ENCODE data around the gene AMDHD1. TPM values are rescaled to one million over a fixed set of nuclear protein-coding genes. Genes with fewer than 3 reads are reported as not detected.
A peak's percentile ranks its signal among the peaks of the same experiment; 100 is the strongest.

Gene AMDHD1
- total RNA-seq, 1 donor from 2014 or later = 0.41 TPM

DNA sequence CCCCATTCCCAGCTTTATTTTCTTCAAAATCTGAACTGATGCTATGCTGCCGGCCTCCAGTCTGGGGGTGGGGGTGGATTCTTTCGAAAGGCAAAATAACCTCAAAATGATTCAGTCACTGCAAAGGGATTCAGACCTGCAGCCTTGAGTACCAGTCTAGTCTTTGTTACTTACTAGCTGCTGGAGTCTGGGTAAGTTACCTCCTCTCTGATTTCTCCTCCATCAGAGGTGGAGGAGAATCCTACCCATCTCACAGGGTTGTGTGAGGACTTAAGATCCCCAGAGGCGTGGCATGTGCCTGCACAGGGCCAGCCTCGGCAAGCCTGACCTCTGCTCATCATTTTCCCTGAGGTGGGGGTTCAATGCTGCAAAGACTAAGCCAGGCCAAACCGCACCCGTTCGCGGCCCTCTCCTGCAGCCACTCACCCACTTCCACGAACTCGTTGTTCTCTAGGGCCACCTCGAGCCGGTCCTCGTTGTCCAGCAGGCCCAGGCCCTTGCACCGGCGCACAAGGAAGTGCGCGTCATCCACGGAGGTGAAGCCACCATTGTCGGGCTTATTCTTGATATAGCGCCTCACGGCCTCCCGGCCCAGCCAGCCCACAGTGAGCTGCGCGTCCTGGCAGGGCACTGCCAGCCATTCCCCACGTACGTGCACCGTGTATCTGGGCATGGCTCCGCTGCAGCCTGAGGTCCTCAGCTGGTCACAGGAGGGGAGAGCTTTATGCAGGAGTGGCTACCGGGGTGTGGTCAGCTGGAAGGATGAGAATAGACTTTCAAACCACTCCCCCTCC is 52.3 kb downstream of the AMDHD1 start:
- Mint-ChIP-seq H3K27me3 (peaks cover 6% of the 10 kb centered on the region), H3K36me3 (ENCODE audit: insufficient read depth) (no peaks in the 10 kb centered on the region), H3K4me1 (ENCODE audit: low read depth) (no peaks in the 10 kb centered on the region), H3K4me3 (ENCODE audit: low read depth) (no peak overlapping the region), H3K9me3 (ENCODE audit: low read depth) (no peaks in the 10 kb centered on the region), H3K27ac (no peak overlapping the region)
- TF ChIP-seq, protein P1, sequence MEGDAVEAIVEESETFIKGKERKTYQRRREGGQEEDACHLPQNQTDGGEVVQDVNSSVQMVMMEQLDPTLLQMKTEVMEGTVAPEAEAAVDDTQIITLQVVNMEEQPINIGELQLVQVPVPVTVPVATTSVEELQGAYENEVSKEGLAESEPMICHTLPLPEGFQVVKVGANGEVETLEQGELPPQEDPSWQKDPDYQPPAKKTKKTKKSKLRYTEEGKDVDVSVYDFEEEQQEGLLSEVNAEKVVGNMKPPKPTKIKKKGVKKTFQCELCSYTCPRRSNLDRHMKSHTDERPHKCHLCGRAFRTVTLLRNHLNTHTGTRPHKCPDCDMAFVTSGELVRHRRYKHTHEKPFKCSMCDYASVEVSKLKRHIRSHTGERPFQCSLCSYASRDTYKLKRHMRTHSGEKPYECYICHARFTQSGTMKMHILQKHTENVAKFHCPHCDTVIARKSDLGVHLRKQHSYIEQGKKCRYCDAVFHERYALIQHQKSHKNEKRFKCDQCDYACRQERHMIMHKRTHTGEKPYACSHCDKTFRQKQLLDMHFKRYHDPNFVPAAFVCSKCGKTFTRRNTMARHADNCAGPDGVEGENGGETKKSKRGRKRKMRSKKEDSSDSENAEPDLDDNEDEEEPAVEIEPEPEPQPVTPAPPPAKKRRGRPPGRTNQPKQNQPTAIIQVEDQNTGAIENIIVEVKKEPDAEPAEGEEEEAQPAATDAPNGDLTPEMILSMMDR (IDR thresholded peaks at IDR 0.05; ENCODE audit: unreplicated experiment) = no peak
- DNase-seq (ENCODE audit: low spot score, unreplicated experiment) = no peak

DNA sequence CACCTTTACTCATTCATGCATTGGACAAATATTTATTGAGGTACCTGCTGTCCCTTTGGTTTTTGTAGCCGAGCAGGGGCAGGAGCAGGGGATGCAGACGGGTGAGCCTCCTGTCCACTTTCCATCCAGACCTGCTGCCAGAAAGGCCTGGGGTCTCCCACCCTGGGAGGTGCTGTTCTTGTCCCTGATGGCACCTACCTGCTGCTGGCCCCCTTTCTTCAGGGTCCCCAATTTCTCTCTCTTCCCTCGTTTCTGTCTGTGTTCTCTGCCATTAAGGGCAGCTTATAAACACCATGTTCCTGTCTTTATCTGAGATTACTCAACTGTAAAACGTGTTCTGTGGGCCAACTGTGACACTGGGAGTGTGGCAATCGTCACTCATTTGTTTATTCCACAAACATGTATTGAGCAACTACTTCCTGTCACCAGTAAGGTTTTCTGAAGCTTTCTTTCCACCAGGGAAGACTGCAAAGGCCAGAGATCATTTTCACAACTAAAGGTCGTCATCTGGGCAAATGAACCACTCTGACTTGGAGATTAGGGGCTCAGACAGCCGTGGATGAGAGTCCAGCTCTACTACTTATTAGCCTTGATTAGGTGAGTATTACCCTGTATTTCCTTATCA is 53.0 kb downstream of the AMDHD1 start, which contains the start of gene HAL:
Gene HAL (minus strand): TSS at position 311 of the 625 bp plus-strand sequence. CDS start 434 bp downstream, outside the sequence.
- Mint-ChIP-seq H3K36me3 (ENCODE audit: insufficient read depth) (peaks cover 2% of the 10 kb centered on the region), H3K27me3 (peaks cover 4% of the 10 kb centered on the region), H3K4me3 (ENCODE audit: low read depth) (no peak within 1 kb of the TSS), H3K9me3 (ENCODE audit: low read depth) (no peaks in the 10 kb centered on the region), H3K27ac (peak within 1 kb of the TSS; percentile 14), H3K4me1 (ENCODE audit: low read depth) (no peaks in the 10 kb centered on the region)
- TF ChIP-seq, protein P1 (IDR thresholded peaks at IDR 0.05; ENCODE audit: unreplicated experiment) = no peak
- DNase-seq (ENCODE audit: low spot score, unreplicated experiment) = no peak

DNA sequence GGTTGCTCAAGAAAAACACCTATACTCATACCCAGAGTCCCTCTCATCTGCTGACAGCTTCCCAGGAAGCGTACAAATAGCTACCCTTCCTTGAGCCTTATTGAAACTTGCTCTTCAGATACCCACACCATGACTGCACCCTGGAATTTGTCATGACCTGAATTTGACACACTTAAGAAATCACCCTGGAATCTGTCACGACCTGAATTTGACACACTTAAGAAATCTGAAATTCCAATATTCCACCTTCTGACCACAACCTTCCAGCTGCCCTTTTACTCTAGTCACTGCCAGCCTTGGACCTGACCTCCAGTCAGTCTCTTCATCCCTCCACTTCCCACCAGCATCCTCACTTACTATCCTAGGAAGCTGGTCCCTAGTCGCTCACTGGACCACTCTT is 54.1 kb downstream of the AMDHD1 start:
- H3K9me3 Mint-ChIP-seq (ENCODE audit: low read depth) = no peaks in the 10 kb centered on the region
- no peak overlapping the region for H3K4me3 Mint-ChIP-seq (ENCODE audit: low read depth)
- peaks cover 4% of the 10 kb centered on the region for H3K27me3 Mint-ChIP-seq
- peaks cover 2% of the 10 kb centered on the region for H3K36me3 Mint-ChIP-seq (ENCODE audit: insufficient read depth)
- no peak overlapping the region for H3K27ac Mint-ChIP-seq
- TF ChIP-seq, protein P1 (IDR thresholded peaks at IDR 0.05; ENCODE audit: unreplicated experiment) = no peak
- H3K4me1 Mint-ChIP-seq (ENCODE audit: low read depth) = no peaks in the 10 kb centered on the region
- no peak for DNase-seq (ENCODE audit: low spot score, unreplicated experiment)

DNA sequence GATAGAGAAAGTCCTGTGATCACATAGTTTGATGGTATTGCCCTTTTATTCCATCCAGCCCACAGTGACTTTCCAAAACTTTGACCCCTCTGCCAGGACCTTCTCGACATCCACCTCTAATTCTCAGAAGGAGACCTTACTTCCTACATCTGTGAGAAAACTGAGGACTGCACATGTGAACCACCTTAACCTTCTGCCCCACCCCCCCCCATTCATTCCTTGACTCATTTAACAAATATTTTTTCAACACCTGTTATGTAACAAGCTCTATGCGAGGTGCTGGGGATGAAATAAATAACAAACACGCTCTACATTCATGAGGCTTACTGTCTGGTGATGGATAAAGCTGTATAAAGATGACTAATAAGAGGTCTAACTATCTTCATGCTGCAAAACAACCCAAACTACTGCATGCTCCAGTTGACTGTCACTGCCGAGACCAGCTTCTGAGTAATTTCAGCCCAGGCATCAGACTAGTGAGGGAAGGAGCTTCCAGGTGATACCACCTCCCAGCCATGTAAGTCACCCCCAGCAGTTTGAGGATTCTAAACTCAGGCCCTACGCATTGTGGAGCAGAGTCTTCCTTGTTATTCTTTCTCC is 54.9 kb downstream of the AMDHD1 start:
- H3K27ac Mint-ChIP-seq = no peak overlapping the region

More for the DNA sequence above, 54.9 kb downstream of the AMDHD1 start:
- H3K4me1 Mint-ChIP-seq (ENCODE audit: low read depth) = no peaks in the 10 kb centered on the region
- TF ChIP-seq, protein P1 (IDR thresholded peaks at IDR 0.05; ENCODE audit: unreplicated experiment) = no peak
- no peaks in the 10 kb centered on the region for H3K9me3 Mint-ChIP-seq (ENCODE audit: low read depth)
- peaks cover 4% of the 10 kb centered on the region for H3K36me3 Mint-ChIP-seq (ENCODE audit: insufficient read depth)
- DNase-seq (ENCODE audit: low spot score, unreplicated experiment) = no peak
- no peak overlapping the region for H3K4me3 Mint-ChIP-seq (ENCODE audit: low read depth)
- peaks cover 2% of the 10 kb centered on the region for H3K27me3 Mint-ChIP-seq
